HG02642 (cell line): ENCODE data around the gene ABLIM2.

Source experiments
- ATAC-seq: cut with Tn5 transposase; IDR thresholded peaks from one replicate; pipeline ENCODE4 v1.9.1; 2021; ENCODE audit warnings: mild to moderate bottlenecking; ENCODE audit not compliant: unreplicated experiment, poor library complexity

Gene ABLIM2

GRCh38 chr4:8019396-8020365 lies 138.9 kb downstream of the ABLIM2 start:
- ATAC-seq: no peak

- no peak for ATAC-seq
Observed at GRCh38 chr4:8016527-8016926, 142.1 kb downstream of the ABLIM2 start.

- ATAC-seq: no peak
Observed at GRCh38 chr4:8015512-8015911, 143.1 kb downstream of the ABLIM2 start.

- ATAC-seq: no peak
Observed at GRCh38 chr4:8013976-8014726, 144.5 kb downstream of the ABLIM2 start.

GRCh38 chr4:8012517-8012916 lies 146.1 kb downstream of the ABLIM2 start:
- ATAC-seq: no peak

GRCh38 chr4:8010618-8011017 lies 148.0 kb downstream of the ABLIM2 start:
- no peak for ATAC-seq

DNA sequence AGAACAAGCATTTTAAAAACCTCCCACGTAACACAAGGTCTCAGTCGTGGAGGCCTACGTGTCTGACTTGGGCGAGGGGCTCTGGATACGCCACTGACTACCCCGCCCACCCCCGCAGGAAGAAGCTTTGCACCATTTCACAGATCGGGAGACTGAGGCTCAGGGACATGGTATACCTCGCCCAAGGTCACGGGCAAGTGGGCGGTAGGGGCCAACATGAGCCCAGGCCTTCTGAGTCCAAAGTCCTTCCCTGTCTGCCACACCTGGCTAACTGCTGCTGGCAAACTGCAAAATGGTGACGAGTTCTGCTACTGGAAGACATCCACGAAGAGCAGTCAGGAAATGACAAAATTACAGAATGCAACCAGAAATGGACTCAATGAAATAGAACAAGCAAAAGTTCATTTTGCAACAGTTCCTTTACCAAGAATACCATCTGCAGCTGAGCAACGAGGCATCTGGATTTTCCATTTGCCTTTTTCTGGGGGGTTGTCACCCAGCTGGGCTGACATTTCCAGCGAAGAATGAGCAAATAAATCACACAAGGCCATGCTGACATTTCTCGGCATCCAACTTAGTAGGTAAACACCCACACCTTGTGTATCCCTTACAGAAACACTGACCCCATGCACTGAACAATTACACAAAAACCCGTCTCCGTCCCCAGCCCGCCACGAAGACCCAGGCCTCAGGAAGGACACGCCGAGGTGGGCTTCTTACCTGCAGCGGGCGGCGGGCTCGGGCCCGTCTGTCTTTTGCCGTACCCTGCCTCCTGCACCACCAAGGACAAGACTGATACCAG lies 148.7 kb downstream of the ABLIM2 start:
- no peak for ATAC-seq

GRCh38 chr4:8009097-8009496 lies 149.5 kb downstream of the ABLIM2 start:
- ATAC-seq: no peak

DNA sequence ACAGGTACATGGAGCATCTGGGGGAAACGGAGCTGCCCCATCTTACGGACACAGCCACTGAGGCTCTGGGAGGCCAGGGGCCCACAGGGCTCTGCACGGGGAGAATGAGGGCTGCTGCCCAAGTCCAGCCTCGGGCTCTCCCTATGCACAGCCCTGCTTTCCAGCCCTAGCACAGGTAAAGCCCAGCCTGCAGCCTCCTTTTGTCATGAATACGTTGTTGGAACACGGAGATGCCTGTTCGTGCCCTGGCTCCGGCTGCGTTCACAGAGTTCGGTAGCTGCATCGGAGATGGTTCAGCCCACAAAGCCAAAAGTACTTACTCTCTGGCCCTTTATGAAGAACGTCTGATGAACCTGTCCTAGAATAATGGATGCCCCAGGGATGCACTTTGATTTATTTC lies 150.2 kb downstream of the ABLIM2 start:
- ATAC-seq: no peak

- ATAC-seq: no peak
Observed at GRCh38 chr4:8007581-8007980, 151.0 kb downstream of the ABLIM2 start.

DNA sequence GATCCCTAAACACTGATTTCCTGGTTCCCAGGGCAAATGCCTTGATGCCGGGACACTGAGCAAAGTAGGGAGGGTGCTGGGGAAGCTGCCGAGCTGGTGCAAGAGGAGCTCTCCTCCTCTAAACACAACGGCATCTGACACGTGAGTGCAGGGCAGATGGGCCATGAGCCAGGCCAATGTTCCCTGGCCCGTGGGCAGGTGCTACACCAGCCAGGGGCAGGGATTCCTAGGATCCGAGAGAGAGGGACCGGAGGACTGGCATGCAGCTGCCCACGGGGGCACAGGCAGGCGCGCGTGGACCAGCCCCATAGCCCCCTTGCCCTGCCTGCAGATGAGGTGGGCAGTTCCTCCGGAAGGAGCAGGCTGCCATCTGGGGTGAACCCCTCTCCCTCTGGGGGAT lies 152.1 kb downstream of the ABLIM2 start:
- no peak for ATAC-seq

GRCh38 chr4:8005814-8006215 lies 152.8 kb downstream of the ABLIM2 start:
- no peak for ATAC-seq

DNA sequence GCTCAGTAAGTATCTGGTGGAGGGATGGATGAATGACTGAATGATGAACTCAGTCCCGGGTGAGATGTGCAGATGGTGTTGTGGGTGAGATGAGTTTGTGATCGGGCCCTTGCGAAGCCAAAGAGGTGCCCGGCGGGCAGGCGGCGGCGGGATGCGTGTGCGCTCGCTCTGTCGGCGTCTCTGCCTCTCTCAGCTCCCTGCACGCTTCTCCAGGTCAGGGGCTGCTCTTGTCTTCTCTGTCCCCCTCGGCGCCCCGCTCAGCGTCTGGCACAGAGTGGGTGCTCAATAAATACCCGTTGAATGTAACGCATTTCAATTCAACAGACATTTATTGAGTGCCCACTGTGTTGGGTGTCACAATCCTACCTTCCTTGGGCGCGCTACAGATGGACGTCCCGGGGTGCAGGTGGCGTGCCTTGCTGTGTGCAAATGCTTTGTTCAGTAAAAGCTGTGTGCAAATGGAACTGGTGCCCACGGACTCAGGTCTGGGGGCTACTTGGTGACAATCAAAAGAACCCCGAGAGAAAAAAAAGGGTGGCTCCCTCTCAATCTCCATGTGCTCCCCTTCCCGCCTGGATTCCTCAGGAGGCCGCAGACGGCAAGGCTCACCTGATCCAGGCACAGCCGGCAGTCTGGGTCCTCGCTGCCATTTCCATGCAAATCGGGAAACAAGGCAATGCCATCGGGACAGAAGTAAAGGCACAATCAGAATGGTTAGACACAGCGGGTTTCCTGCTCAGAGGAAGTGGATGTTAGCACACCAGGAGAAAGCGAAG lies 153.4 kb downstream of the ABLIM2 start:
- ATAC-seq: no peak

DNA sequence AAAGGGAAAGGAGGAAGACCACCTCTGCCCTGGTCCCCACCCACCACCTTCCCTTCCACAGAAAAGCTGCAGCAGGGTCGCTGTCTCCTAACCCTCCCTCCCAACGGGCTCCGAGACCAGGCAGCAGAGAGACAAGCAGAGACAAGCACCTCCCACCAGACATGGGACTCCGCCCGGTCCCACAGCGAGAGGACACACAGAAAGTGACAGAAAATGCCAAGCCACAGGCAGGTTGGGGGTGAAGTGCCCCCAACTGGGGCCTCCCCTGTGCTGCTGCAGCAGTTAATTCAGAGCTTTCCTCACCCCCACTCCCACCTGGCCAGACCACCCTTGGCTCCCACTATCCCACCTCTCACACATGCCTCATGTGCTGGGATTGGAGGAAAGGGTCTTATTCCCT lies 154.5 kb downstream of the ABLIM2 start:
- no peak for ATAC-seq

DNA sequence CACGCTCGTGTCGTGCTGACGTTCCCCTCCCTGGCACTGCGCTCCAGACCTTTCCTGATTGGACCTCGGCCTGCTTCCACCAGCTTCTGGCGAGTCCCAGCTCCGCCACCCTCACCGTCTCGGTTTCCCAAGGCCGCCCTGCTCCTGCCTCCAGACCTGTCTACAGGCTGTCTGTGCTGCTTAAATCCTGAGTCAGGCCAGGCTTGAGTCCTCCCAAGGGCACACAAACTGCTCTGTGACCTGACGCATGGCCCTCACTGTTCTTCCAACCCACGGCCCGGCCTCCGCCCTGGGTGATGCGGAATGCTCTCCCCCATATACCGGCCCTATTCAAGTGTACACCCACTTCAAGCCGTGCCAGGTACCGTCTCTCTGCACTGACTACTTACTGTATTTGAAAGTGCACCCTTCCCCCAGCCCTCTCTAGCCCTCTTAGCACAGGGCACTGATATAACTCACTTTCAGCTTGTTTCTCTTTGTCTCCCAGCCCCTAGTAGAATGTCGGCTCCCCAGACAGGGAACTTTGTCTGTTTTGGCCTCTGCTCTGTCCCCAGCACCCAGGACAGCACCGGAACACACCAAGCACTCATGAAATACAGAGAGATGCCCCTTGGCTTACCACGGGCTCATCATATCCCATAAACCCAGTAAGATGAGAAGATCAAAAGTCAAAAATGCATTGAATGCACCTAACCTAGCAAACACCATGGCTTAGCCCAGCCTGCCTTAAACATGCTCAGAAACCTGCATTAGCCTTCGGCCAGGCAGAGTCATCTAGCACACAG lies 155.9 kb downstream of the ABLIM2 start:
- no peak for ATAC-seq

- ATAC-seq: no peak
Observed at GRCh38 chr4:8001564-8002355, 156.9 kb downstream of the ABLIM2 start.

- ATAC-seq: no peak
Observed at GRCh38 chr4:8000721-8001491, 157.7 kb downstream of the ABLIM2 start.

DNA sequence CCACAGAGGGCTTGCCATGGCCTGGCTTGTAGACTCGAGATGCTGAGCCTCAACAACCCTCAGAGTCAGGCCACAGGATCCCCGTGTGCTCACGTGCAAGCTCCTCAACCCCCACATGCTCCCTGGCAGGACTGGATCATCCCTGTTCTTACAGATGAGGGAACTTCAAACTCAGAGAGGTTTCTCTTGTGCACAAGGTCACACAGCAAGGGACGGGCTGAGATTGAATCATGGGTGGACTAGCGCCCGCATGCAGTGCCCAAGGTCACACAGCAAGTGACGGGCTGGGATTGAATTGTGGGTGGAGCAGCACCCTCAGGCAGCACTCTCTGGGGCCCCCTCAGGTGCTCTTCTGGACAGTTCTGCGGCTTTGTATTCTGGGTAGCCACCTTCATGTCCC lies 158.4 kb downstream of the ABLIM2 start:
- ATAC-seq: no peak
